Adrenal gland (tissue), 12 donors: ENCODE data around the gene PRPH. TPM values are rescaled to one million over a fixed set of nuclear protein-coding genes. Genes with fewer than 3 reads are reported as not detected.
A peak's percentile ranks its signal among the peaks of the same experiment; 100 is the strongest.
"Not testable (repeated sequence)": the region's sequence is repeated elsewhere in the genome, so short reads cannot be mapped to it uniquely, and the experiment has no call there.

Source experiments
- DNase-seq, 7 donors: peaks; one replicate each; pipeline ENCODE4 v3.0.0-alpha.2; 2019 to 2020
- H3K27ac ChIP-seq, 5 donors: fragments of 200-600 bp; sonication (generic) in 4 of 5; 1 replicate in 3 of 5; 2 replicates in 2 of 5; pipeline versions ENCODE4 v1.5.1 to v1.8.0; 2016 to 2020; ENCODE audit warnings: mild to moderate bottlenecking in 1 of 5
- H3K27me3 ChIP-seq: fragments of 200-600 bp; 2 replicates; pipeline ENCODE4 v1.8.0; 2021
- H3K36me3 ChIP-seq, 2 donors: fragments of 200-600 bp; replicated peaks in 1 of 2; 1 replicate in 1 of 2; 2 replicates in 1 of 2; pipeline versions ENCODE4 v1.5.1 to v1.8.0; 2018 to 2022
- H3K4me1 ChIP-seq, 2 donors: fragments of 200-600 bp; replicated peaks in 1 of 2; 1 replicate in 1 of 2; 2 replicates in 1 of 2; pipeline versions ENCODE4 v1.5.1 to v1.8.0; 2018 to 2021
- H3K4me3 ChIP-seq, 4 donors: fragments of 200-600 bp; sonication (generic) in 3 of 4; one replicate each; pipeline ENCODE4 v1.5.1; 2016 to 2018
- H3K9me3 ChIP-seq, 3 donors: fragments of 200-600 bp; sonication (generic) in 1 of 3; replicated peaks in 1 of 3; 1 replicate in 2 of 3; 2 replicates in 1 of 3; pipeline versions ENCODE4 v1.5.1 to v1.8.0; 2016 to 2021
- POLR2A ChIP-seq, 2 donors: fragments of 450-650 bp; IDR thresholded peaks; one replicate each; pipeline ENCODE4 v1.6.1; 2017; ENCODE audit warnings: antibody characterized with exemption in 2 of 2, mild to moderate bottlenecking in 2 of 2, moderate library complexity in 1 of 2
- WGBS, 4 donors: extraction: QIAGEN DNeasy Blood & Tissue Kit in 2 of 4; methylation state at CpG; one replicate each; pipeline versions ENCODE4 v1.1.5 to v1.1.7; 2013 to 2017; 5-methylcytosine and 5-hydroxymethylcytosine counted together
- intact Hi-C, 2 donors: fragments of 100-400 bp; cut with DNase I; formaldehyde crosslinking; loops; one replicate each; pipeline versions ENCODE4 v1.14.1 to v1.15.0; 2022 to 2023
- polyA plus RNA-seq, 3 donors: library from polyadenylated mRNA; stranded (reverse); fragments of 200-250 nt in 2 of 3; fragments of 350-450 nt in 1 of 3; fragmentation: Illumina TruSeq in 1 of 3; extraction: RNeasy Lipid Tissue Mini Kit (QIAGEN cat#74804) in 1 of 3; gene quantifications; one replicate each; pipeline ENCODE4 v1.2.3, GENCODE V29; 2013 to 2014
- total RNA-seq, 9 donors: library from RNA; depleted of rRNA in 4 of 9; stranded (reverse); fragments of >200 nt in 4 of 9; fragments of 120-200 nt in 1 of 9; fragmentation: NEBNext Ultra II Directional in 1 of 9; extraction: Animal tissue kit (Norgen Biotek cat#: 25700) in 1 of 9; gene quantifications; one replicate each; pipeline versions ENCODE4 v1.1.0 to v1.2.4, GENCODE V29; 2013 to 2023
- TF ChIP-seq, protein P1 (sequence below), 6 experiments: fragments of 450-650 bp in 4 of 6; fragments of 200-600 bp in 2 of 6; sonication (generic) in 1 of 6; IDR thresholded peaks; 1 replicate in 5 of 6; 2 replicates in 1 of 6; pipeline versions ENCODE4 v1.5.1 to v1.8.0; 2016 to 2021; ENCODE audit warnings: antibody characterized with exemption in 6 of 6, mild to moderate bottlenecking in 2 of 6, moderate library complexity in 1 of 6
- donor health status: healthy with polysubstance abuse.
- donor health status: Bipolar disorder and iron deficiency.
- donor health status: DM: yes; HTN: yes; CAD: no.
- donor health status: DM: no; HTN: no; CAD: no.
- donor health status: DM: no; HTN: no; CAD: no.
- donor health status: DM: yes; HTN: yes; CAD: no.

The PRPH gene
- total and polyA plus RNA-seq, 12 donors = 0.16 to 27.8 (median 5.9) TPM; not detected in 3

DNA sequence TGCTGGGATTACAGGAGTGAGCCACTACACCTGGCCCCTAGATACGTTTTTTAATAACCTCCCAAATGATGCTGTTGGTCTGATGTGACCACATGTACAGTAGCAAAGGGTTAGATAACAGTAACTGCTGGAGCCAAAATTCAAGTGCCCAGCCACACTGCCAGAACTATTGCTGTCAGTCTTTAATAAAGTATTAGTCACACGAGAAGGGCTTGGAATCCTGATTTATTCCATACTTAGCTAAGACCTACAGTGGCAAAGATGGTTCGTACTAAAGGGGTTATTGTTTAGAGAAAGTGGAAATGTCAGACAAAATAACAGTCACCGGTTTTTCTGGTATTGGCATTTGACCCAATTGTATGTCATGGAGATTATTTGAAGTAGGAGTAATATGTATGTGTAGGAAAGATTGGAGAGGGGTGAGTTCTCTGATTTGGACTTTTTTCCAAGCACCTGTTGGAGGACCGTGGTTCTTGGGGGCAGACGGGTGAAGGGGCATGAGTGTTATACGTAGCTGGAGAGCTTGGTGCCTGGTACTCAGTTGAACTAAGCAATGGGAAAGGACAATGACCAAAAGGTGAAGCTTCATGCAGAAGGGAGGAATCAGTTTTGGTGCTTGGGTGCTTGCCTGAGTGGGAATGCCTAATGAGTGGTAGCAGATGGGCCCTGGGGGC, 20.4 kb upstream of the PRPH start:
- Histone ChIP-seq H3K27ac (no peak overlapping the region), H3K4me3 (no peak overlapping the region), H3K9me3 (no peaks in the 10 kb centered on the region), H3K27me3 (no peaks in the 10 kb centered on the region), H3K36me3 (peaks cover 0 to 41% of the 10 kb centered on the region in 2 donors), H3K4me1 (peaks cover 7 to 11% of the 10 kb centered on the region in 2 donors)
- TF ChIP-seq POLR2A (IDR thresholded peaks at IDR 0.05) = no peak
- TF ChIP-seq, protein P1, sequence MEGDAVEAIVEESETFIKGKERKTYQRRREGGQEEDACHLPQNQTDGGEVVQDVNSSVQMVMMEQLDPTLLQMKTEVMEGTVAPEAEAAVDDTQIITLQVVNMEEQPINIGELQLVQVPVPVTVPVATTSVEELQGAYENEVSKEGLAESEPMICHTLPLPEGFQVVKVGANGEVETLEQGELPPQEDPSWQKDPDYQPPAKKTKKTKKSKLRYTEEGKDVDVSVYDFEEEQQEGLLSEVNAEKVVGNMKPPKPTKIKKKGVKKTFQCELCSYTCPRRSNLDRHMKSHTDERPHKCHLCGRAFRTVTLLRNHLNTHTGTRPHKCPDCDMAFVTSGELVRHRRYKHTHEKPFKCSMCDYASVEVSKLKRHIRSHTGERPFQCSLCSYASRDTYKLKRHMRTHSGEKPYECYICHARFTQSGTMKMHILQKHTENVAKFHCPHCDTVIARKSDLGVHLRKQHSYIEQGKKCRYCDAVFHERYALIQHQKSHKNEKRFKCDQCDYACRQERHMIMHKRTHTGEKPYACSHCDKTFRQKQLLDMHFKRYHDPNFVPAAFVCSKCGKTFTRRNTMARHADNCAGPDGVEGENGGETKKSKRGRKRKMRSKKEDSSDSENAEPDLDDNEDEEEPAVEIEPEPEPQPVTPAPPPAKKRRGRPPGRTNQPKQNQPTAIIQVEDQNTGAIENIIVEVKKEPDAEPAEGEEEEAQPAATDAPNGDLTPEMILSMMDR (IDR thresholded peaks at IDR 0.05) = no peak
- intact Hi-C loops = no loop called here
- WGBS, 4 donors = 82 to 87% (median 85%) methylated on average over 7 of the region's 7 CpGs
- DNase-seq = no peak

DNA sequence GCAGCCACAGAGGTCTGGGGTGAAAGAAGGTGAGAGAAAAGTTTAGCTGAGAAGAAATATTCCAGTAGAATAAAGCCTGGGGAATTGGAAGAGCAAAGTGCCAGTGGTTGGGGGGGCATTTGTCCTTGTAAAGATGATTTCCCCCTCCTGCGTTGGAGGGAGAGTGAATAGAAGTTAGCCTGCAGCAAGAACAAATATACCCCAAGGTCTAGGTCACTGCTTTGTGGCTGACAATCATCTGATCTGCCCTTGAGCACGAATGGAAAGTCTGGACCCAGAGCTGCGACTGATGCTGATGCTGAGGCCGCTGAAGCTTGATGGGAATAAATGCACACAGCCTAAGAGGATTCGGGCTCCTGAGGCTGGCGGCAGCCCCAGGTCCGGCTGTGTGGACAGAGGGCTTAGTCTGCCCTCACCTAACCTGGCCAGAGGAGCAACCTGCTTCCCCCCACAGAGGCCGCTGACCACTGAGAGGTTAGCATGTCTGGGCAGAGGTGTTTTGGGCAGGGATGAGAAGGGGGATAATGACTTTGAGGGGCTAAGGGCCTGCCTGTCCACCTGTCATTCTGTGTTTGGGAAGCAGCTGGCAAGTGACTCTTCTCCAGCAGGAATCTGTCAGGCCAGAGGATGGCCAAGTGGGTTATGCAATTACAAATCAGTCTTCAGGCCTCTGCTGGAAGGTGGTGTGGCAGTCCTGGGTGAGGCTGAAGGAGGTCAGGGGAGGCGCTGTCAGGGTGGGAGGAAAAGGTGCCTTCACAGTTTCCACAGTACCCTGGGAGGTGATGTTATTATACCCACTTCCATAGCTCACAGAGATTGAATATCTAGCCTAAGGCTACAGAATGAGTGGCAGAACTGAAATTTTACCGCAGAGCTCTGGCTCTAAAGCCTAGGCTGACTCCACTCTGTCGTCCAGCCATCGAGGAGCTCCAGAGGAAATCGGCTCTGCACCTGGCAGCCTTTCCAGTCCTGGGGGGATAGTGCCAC, 18.4 kb upstream of the PRPH start:
- peaks cover 1 to 3% of the 10 kb centered on the region in 2 donors for H3K4me1 ChIP-seq
- TF ChIP-seq, protein P1 (IDR thresholded peaks at IDR 0.05) = no peak
- TF ChIP-seq POLR2A (IDR thresholded peaks at IDR 0.05) = no peak
- DNase-seq = no peak
- H3K36me3 ChIP-seq = peaks cover 0 to 21% of the 10 kb centered on the region in 2 donors
- intact Hi-C loops = no loop called here
- no peaks in the 10 kb centered on the region for H3K9me3 ChIP-seq
- WGBS, 4 donors = 54 to 69% (median 60%) methylated on average over 5 to 13 of the region's 13 CpGs
- no peaks in the 10 kb centered on the region for H3K27me3 ChIP-seq
- no peak overlapping the region for H3K4me3 ChIP-seq
- H3K27ac ChIP-seq = peak overlapping the region in 1 of 5 donors; percentile 30

DNA sequence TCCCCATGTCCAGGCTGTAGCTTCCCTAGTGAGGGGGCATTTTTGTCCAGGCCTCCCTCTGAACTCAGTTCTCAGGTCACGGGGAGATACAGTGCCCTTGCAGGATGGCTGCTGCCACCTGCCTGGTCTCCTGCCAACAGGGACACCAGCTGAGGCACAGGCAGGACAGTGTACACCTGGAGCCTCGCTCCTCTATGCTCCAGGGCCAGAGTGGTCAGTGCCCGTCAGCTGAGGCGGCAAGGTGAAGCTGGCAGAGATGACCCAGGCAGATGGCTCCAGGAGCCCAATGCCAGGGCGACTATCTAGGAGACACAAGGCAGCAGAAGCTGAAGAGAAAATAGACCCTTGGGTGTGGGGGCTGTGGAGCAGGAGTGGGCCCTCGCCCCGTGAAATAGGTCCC, 17.5 kb upstream of the PRPH start:
- TF ChIP-seq POLR2A (IDR thresholded peaks at IDR 0.05) = no peak
- TF ChIP-seq, protein P1 (IDR thresholded peaks at IDR 0.05) = no peak

DNA sequence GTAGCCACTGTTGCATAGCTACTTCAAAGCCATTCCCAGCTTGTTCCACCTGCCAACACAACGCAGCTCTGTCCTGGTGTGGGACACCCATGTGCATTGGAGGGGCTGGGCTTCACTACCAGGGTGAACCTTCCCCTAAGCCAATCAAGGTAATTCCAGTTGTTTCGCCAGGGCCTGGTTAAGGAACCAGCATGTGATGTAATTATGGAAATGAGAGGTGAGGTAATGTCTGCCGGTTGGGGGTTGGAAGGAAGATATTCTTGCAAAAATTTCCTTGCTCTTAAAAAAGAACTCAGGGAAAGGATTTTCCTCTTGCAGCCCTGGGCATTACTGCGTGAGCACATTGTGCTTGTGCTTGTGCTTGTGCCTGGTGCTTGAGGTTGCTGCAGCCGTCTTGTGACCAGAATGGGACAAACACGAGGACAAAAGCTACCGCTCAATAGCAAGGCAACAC, 15.2 kb upstream of the PRPH start:
- intact Hi-C loops = no loop called here
- no peaks in the 10 kb centered on the region for H3K36me3 ChIP-seq
- TF ChIP-seq, protein P1 (IDR thresholded peaks at IDR 0.05) = no peak
- TF ChIP-seq POLR2A (IDR thresholded peaks at IDR 0.05) = no peak
- H3K4me1 ChIP-seq = no peaks in the 10 kb centered on the region
- no peaks in the 10 kb centered on the region for H3K9me3 ChIP-seq
- peak overlapping the region in 1 of 5 donors; percentile 26 for H3K27ac ChIP-seq
- WGBS, 4 donors = 57 to 73% (median 71%) methylated on average over 7 of the region's 7 CpGs
- no peaks in the 10 kb centered on the region for H3K27me3 ChIP-seq
- peak in 1 of 7 donors; percentile 70 for DNase-seq
- no peak overlapping the region for H3K4me3 ChIP-seq

More for the DNA sequence above, 17.5 kb upstream of the PRPH start:
- Histone ChIP-seq H3K36me3 (peaks cover 0 to 14% of the 10 kb centered on the region in 2 donors), H3K4me1 (no peaks in the 10 kb centered on the region), H3K4me3 (no peak overlapping the region), H3K27me3 (no peaks in the 10 kb centered on the region), H3K27ac (peak overlapping the region in 1 of 5 donors; percentile 30), H3K9me3 (no peaks in the 10 kb centered on the region)
- WGBS, 4 donors = 89 to 98% (median 95%) methylated on average over 5 to 7 of the region's 7 CpGs
- intact Hi-C loops = no loop called here
- DNase-seq = no peak

DNA sequence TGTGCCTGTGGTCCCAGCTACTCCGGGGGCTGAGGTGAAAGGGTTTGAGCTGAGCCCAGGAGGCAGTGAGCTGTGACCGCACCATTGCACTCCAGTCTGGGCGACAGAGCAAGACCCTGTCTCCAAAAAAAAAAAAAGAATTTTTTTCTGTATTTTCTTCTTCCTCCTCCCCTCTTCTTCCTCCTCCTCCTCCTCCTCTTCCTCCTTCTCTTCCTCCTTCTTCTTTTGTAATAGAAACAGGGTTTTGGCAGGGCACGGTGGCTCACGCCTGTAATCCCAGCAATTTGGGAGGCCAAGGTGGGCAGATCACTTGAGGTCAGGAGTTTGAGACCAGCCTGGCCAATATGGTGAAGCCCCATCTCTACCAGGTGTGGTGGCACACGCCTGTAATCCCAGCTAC, 14.4 kb upstream of the PRPH start:
- H3K27me3 ChIP-seq, intact Hi-C loops, H3K4me3 ChIP-seq, DNase-seq, H3K36me3 ChIP-seq, H3K27ac ChIP-seq, H3K9me3 ChIP-seq, H3K4me1 ChIP-seq: not testable (repeated sequence)
- 81 to 87% (median 84%) methylated on average over 6 of the region's 6 CpGs for WGBS, 4 donors
